Measurements from ENCODE around the gene OSTC.

Gene OSTC

GRCh38 chr4:108714880-108715279 lies 64.5 kb downstream of the OSTC start:
- no peak for DNase-seq (ENCODE audit: low read depth in 2 of 2)

DNA sequence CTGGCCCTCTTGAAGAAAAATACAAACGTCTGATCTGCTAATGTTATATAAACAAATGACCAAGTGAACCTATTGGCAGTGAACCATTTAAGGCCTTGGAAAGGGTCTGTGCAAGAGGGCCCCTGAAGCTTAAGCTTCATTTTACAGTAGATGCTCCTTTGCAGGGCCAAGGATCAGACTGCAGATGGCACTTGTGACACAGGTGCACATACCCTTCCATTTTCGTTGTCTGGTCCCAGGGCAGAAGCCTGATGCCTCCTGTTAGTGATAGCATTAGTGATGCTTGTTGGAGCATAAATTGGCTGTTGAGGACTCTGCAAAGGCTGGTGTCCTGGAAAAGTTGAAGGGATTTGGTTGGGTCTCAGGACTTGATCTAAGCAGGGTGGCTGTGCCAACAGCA lies 65.9 kb downstream of the OSTC start:
- DNase-seq (ENCODE audit: low read depth in 2 of 2), result no peak

DNA sequence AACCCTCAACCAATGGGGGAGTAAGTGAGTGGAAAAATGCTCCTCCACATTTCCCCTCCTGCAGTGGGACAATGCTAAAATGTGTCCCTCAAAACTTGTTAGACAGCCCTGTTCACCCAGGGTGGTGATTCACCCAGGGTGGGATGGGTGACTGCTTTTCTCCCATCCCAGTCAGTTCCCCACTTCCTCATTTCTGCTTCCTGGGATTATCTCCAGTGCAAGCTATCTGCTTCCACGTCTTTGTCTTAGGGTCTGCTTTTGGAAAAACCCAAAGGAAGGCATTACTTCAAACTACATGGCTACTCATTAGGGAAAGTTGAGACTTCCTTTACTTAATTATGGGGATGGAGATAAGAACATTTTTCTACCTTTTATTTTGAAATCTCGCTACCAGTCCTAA lies 67.0 kb downstream of the OSTC start:
- no peak for DNase-seq (ENCODE audit: low read depth in 2 of 2)
